H7 (cell line): ENCODE measurements around the gene SORCS2. TPM values are rescaled to one million over a fixed set of nuclear protein-coding genes. Genes with fewer than 3 reads are reported as not detected.

ENCODE experiments used
- DNase-seq: peaks from one replicate; pipeline ENCODE4 v3.0.0; 2012
- H3K27me3 ChIP-seq: 2 replicates; pipeline ENCODE4 v1.6.0; 2011; ENCODE audit warnings: mild to moderate bottlenecking, low read length; ENCODE audit not compliant: control insufficient read depth, insufficient read depth
- H3K36me3 ChIP-seq: replicated peaks from 2 replicates; pipeline ENCODE4 v1.5.1; 2011; ENCODE audit warnings: low read length; ENCODE audit not compliant: control insufficient read depth, insufficient read depth
- H3K4me3 ChIP-seq: 2 replicates; pipeline ENCODE4 v1.5.1; 2011; ENCODE audit warnings: low read depth, mild to moderate bottlenecking, control low read depth, low read length, moderate library complexity; ENCODE audit not compliant: insufficient read depth
- total RNA-seq: library from RNA; depleted of rRNA; stranded (reverse); fragments of >200 nt; shearing (Covaris generic); gene quantifications from 2 replicates; pipeline ENCODE4 v1.2.3, GENCODE V29; 2014

Gene SORCS2
- total RNA-seq, 1 experiment from 2014 or later = 2.0 TPM

- Histone ChIP-seq H3K4me3 (no peak overlapping the region), H3K36me3 (no peaks in the 10 kb centered on the region), H3K27me3 (no peaks in the 10 kb centered on the region)
- DNase-seq = no peak
Measured at GRCh38 chr4:7286798-7287197, 94.5 kb downstream of the SORCS2 start.

- no peak for DNase-seq
Measured at GRCh38 chr4:7287274-7287917, 95.1 kb downstream of the SORCS2 start.

GRCh38 chr4:7287918-7288280 lies 95.6 kb downstream of the SORCS2 start:
- H3K27me3 ChIP-seq = no peaks in the 10 kb centered on the region
- H3K4me3 ChIP-seq = no peak overlapping the region
- H3K36me3 ChIP-seq = no peaks in the 10 kb centered on the region
- DNase-seq = no peak

More at GRCh38 chr4:7287274-7287917, 95.1 kb downstream of the SORCS2 start:
- H3K4me3 ChIP-seq = no peak overlapping the region
- no peaks in the 10 kb centered on the region for H3K36me3 ChIP-seq
- H3K27me3 ChIP-seq = no peaks in the 10 kb centered on the region

GRCh38 chr4:7288751-7289523 lies 96.6 kb downstream of the SORCS2 start:
- DNase-seq = no peak
- no peak overlapping the region for H3K4me3 ChIP-seq

GRCh38 chr4:7289589-7289988 lies 97.3 kb downstream of the SORCS2 start:
- Histone ChIP-seq H3K4me3 (no peak overlapping the region), H3K36me3 (no peaks in the 10 kb centered on the region), H3K27me3 (no peaks in the 10 kb centered on the region)
- DNase-seq = no peak

More at GRCh38 chr4:7288751-7289523, 96.6 kb downstream of the SORCS2 start:
- no peaks in the 10 kb centered on the region for H3K27me3 ChIP-seq
- H3K36me3 ChIP-seq = no peaks in the 10 kb centered on the region

GRCh38 chr4:7291372-7292114 lies 99.2 kb downstream of the SORCS2 start:
- DNase-seq = no peak
- H3K36me3 ChIP-seq = no peaks in the 10 kb centered on the region

GRCh38 chr4:7293703-7294102 lies 101.4 kb downstream of the SORCS2 start:
- Histone ChIP-seq H3K27me3 (no peaks in the 10 kb centered on the region), H3K4me3 (no peak overlapping the region), H3K36me3 (no peaks in the 10 kb centered on the region)
- no peak for DNase-seq

More at GRCh38 chr4:7291372-7292114, 99.2 kb downstream of the SORCS2 start:
- Histone ChIP-seq H3K27me3 (no peaks in the 10 kb centered on the region), H3K4me3 (no peak overlapping the region)

GRCh38 chr4:7294176-7294756 lies 101.9 kb downstream of the SORCS2 start:
- Histone ChIP-seq H3K27me3 (no peaks in the 10 kb centered on the region), H3K4me3 (no peak overlapping the region), H3K36me3 (no peaks in the 10 kb centered on the region)
- DNase-seq = no peak

- Histone ChIP-seq H3K27me3 (no peaks in the 10 kb centered on the region), H3K36me3 (no peaks in the 10 kb centered on the region), H3K4me3 (no peak overlapping the region)
- no peak for DNase-seq
Measured at GRCh38 chr4:7295197-7295910, 103.0 kb downstream of the SORCS2 start.

GRCh38 chr4:7295911-7296660 lies 103.7 kb downstream of the SORCS2 start:
- Histone ChIP-seq H3K27me3 (no peaks in the 10 kb centered on the region), H3K36me3 (no peaks in the 10 kb centered on the region), H3K4me3 (no peak overlapping the region)
- peak; percentile 79 for DNase-seq

- no peaks in the 10 kb centered on the region for H3K36me3 ChIP-seq
- DNase-seq = peak; percentile 70
- H3K4me3 ChIP-seq = no peak overlapping the region
- H3K27me3 ChIP-seq = no peaks in the 10 kb centered on the region
Measured at GRCh38 chr4:7296661-7297335, 104.5 kb downstream of the SORCS2 start.

- Histone ChIP-seq H3K27me3 (no peaks in the 10 kb centered on the region), H3K4me3 (no peak overlapping the region), H3K36me3 (no peaks in the 10 kb centered on the region)
- no peak for DNase-seq
Measured at GRCh38 chr4:7297374-7297773, 105.0 kb downstream of the SORCS2 start.

- H3K4me3 ChIP-seq = no peak overlapping the region
- DNase-seq = no peak
- no peaks in the 10 kb centered on the region for H3K36me3 ChIP-seq
- no peaks in the 10 kb centered on the region for H3K27me3 ChIP-seq
Measured at GRCh38 chr4:7297881-7298280, 105.5 kb downstream of the SORCS2 start.
